T-helper 1 cell (primary cell): ENCODE data around the gene ACP2.
"Not testable (repeated sequence)": the region's sequence is repeated elsewhere in the genome, so short reads cannot be mapped to it uniquely, and the experiment has no call there.

Experiments
- DNase-seq, 5 donors: peaks; one replicate each; pipeline ENCODE4 v3.0.0-alpha.2; 2012 to 2020

The ACP2 gene

DNA sequence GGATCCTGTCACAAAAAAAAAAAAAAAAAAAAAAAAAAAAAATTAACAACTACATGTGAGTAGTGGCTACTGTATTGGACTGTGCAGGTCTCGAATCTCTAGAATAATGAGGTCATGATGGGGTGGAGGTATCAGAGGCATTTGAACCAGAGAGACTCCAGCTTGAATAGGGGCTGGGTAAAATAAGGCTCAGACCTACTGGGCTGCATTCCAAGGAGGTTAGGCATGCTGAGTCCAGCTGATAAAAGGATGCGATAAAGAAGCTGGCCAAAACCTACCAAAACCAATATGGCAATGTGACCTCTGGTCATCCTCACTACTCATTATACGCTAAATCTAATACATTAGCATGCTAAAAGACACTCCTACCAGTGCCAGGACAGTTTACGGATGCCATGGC, 56.5 kb downstream of the ACP2 start:
- no peak for DNase-seq

DNA sequence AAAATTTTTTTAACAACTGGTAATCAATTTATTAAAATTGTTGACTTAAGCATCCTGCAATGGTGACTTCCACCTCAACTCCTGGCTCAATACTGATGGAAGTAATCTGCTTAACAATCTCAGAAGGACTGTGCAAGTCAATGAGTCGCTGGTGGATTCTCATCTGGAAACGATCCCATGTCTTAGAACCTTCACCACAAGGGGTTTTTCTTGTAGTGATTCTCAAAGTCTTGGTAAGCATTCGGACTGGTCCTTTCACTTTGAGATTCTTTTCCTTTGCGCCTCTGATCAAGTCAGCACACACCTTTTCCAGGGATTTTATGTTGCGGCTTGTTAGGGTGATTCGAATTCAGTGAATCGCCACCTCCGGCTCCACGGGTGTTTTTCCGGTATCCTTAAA, 57.5 kb downstream of the ACP2 start:
- not testable (repeated sequence) for DNase-seq
